Measurements from ENCODE around the gene ASIC1.

ASIC1 gene

DNA sequence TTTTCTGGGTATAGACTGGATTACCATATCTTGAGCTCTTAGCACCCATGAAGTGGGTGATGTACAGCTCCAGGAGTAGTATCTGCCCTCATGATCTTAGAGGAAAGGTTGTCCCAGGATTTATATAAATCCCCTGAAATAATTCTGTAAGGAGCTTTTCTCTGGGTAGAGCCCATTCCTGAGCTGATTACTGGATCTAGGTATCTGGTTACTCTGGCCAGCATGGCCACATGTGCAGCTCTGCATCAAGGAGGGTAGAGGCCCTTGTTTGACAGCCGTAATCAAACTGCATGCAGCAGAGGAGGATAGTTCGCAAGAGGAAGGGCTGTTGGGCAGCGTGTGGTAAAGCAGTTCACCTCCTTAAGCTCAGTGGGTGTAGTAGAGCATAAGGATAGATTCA lies 63.1 kb downstream of the ASIC1 start:
- Histone ChIP-seq H3K4me3 (ENCODE audit: low read depth, low read length, poor library complexity, severe bottlenecking) (no peak overlapping the region), H3K4me1 (ENCODE audit: insufficient read depth, low read length, severe bottlenecking) (no peaks in the 10 kb centered on the region), H2AFZ (ENCODE audit: low read length) (no peak overlapping the region), H3K27ac (ENCODE audit: low read depth, low read length, poor library complexity, severe bottlenecking) (no peak overlapping the region), H3K4me2 (ENCODE audit: low read length) (no peak overlapping the region), H3K79me2 (ENCODE audit: insufficient read depth, low read length) (0 out of 2 replicates have a peak, but pooled peaks cover 5% of the 10 kb centered on the region), H3K9me3 (ENCODE audit: low read length) (no peaks in the 10 kb centered on the region), H3K9me2 (ENCODE audit: low read depth, low read length) (no peaks in the 10 kb centered on the region), H3F3A (ENCODE audit: insufficient read depth, low read length) (no peaks in the 10 kb centered on the region), H3K27me3 (ENCODE audit: insufficient read depth, low read length) (no peaks in the 10 kb centered on the region), H3K9ac (ENCODE audit: low read length) (no peak overlapping the region), H4K20me1 (ENCODE audit: insufficient read depth, low read length) (no peaks in the 10 kb centered on the region), H3K36me3 (ENCODE audit: insufficient read depth, low read length) (peaks cover 58% of the 10 kb centered on the region)
- no peak for TF ChIP-seq EZH2 (IDR thresholded peaks at IDR 0.05; ENCODE audit: borderline replicate concordance, low read length)

DNA sequence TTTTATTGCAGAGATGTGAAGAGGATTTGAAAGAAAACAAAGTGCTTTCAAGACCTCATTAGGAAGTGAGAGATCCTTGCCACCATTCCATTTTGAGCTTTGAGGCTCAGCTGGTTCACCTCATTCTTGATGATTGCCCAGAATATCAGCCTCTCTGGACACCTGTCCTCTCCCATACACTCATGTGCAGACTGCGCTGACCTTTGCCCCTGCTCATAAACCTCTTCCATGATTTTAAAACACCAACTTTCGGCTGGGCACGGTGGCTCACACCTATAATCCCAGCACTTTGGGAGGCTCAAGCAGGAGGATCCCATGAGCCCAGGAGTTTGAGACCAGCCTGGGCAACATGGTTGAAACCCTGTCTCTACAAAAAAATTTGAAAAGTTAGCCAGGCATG lies 63.6 kb downstream of the ASIC1 start:
- Histone ChIP-seq H3K9ac (ENCODE audit: low read length) (no peak overlapping the region), H3K4me1 (ENCODE audit: insufficient read depth, low read length, severe bottlenecking) (no peaks in the 10 kb centered on the region), H3K27me3 (ENCODE audit: insufficient read depth, low read length) (no peaks in the 10 kb centered on the region), H4K20me1 (ENCODE audit: insufficient read depth, low read length) (no peaks in the 10 kb centered on the region), H3K9me2 (ENCODE audit: low read depth, low read length) (no peaks in the 10 kb centered on the region), H3K9me3 (ENCODE audit: low read length) (no peaks in the 10 kb centered on the region), H3K79me2 (ENCODE audit: insufficient read depth, low read length) (0 out of 2 replicates have a peak, but pooled peaks cover 5% of the 10 kb centered on the region), H3K4me2 (ENCODE audit: low read length) (no peak overlapping the region), H3K4me3 (ENCODE audit: low read depth, low read length, poor library complexity, severe bottlenecking) (no peak overlapping the region), H3K36me3 (ENCODE audit: insufficient read depth, low read length) (peaks cover 62% of the 10 kb centered on the region), H3F3A (ENCODE audit: insufficient read depth, low read length) (no peaks in the 10 kb centered on the region), H3K27ac (ENCODE audit: low read depth, low read length, poor library complexity, severe bottlenecking) (no peak overlapping the region), H2AFZ (ENCODE audit: low read length) (no peak overlapping the region)
- no peak for TF ChIP-seq EZH2 (IDR thresholded peaks at IDR 0.05; ENCODE audit: borderline replicate concordance, low read length)
- TF ChIP-seq, protein P1, sequence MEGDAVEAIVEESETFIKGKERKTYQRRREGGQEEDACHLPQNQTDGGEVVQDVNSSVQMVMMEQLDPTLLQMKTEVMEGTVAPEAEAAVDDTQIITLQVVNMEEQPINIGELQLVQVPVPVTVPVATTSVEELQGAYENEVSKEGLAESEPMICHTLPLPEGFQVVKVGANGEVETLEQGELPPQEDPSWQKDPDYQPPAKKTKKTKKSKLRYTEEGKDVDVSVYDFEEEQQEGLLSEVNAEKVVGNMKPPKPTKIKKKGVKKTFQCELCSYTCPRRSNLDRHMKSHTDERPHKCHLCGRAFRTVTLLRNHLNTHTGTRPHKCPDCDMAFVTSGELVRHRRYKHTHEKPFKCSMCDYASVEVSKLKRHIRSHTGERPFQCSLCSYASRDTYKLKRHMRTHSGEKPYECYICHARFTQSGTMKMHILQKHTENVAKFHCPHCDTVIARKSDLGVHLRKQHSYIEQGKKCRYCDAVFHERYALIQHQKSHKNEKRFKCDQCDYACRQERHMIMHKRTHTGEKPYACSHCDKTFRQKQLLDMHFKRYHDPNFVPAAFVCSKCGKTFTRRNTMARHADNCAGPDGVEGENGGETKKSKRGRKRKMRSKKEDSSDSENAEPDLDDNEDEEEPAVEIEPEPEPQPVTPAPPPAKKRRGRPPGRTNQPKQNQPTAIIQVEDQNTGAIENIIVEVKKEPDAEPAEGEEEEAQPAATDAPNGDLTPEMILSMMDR (IDR thresholded peaks at IDR 0.05; ENCODE audit: low read length): no peak

DNA sequence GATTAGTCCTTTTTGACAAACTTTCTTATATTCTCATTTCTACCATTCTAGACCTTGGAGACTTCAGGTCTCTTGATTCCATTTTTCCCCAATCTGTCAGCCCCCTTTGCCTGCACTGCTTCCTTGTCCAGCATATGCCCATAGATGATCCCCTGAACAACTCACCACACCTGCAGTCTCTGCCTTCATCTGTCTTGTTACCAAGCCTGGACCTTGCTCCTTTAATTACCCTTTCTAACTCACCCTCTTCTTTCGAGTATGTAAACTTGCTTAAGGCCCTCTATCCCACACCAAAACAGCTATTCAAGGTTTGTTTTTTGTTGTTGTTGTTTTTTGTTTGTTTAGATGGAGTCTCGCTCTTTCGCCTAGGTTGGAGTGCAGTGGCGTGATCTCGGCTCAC lies 64.2 kb downstream of the ASIC1 start:
- Histone ChIP-seq H2AFZ (ENCODE audit: low read length) (no peak overlapping the region), H3K4me3 (ENCODE audit: low read depth, low read length, poor library complexity, severe bottlenecking) (no peak overlapping the region), H3K9me2 (ENCODE audit: low read depth, low read length) (no peaks in the 10 kb centered on the region), H3K4me1 (ENCODE audit: insufficient read depth, low read length, severe bottlenecking) (no peaks in the 10 kb centered on the region), H3K27me3 (ENCODE audit: insufficient read depth, low read length) (no peaks in the 10 kb centered on the region), H3K9me3 (ENCODE audit: low read length) (no peaks in the 10 kb centered on the region), H3K79me2 (ENCODE audit: insufficient read depth, low read length) (0 out of 2 replicates have a peak, but pooled peaks cover 2% of the 10 kb centered on the region), H3K4me2 (ENCODE audit: low read length) (no peak overlapping the region), H3F3A (ENCODE audit: insufficient read depth, low read length) (no peaks in the 10 kb centered on the region), H3K9ac (ENCODE audit: low read length) (no peak overlapping the region), H3K36me3 (ENCODE audit: insufficient read depth, low read length) (peaks cover 57% of the 10 kb centered on the region), H3K27ac (ENCODE audit: low read depth, low read length, poor library complexity, severe bottlenecking) (no peak overlapping the region), H4K20me1 (ENCODE audit: insufficient read depth, low read length) (no peaks in the 10 kb centered on the region)
- TF ChIP-seq, protein P1 (IDR thresholded peaks at IDR 0.05; ENCODE audit: low read length): no peak
- no peak for TF ChIP-seq EZH2 (IDR thresholded peaks at IDR 0.05; ENCODE audit: borderline replicate concordance, low read length)

DNA sequence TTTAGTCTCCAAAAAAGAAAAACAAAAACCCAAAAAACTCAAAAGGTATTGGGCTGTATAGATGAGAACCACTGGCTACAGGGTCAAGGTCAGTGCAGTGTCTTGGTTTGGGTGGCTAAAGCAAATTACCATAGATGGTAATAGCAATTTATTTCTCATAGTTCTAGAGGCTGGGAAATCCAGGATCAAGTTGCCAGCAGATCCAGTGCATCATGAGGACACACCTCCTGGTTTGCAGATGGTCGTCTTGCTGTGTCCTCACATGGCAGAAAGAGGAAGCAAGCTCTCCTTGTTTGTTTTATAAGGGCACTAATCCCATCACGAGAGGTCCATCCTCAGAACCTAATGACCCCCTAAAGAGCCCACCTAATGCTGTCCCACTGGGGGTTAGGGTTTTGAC lies 65.8 kb downstream of the ASIC1 start:
- Histone ChIP-seq H3F3A (ENCODE audit: insufficient read depth, low read length) (no peaks in the 10 kb centered on the region), H3K9ac (ENCODE audit: low read length) (no peak overlapping the region), H3K9me3 (ENCODE audit: low read length) (no peaks in the 10 kb centered on the region), H2AFZ (ENCODE audit: low read length) (no peak overlapping the region), H4K20me1 (ENCODE audit: insufficient read depth, low read length) (no peaks in the 10 kb centered on the region), H3K27ac (ENCODE audit: low read depth, low read length, poor library complexity, severe bottlenecking) (no peak overlapping the region), H3K36me3 (ENCODE audit: insufficient read depth, low read length) (peaks cover 71% of the 10 kb centered on the region), H3K4me1 (ENCODE audit: insufficient read depth, low read length, severe bottlenecking) (no peaks in the 10 kb centered on the region), H3K4me2 (ENCODE audit: low read length) (no peak overlapping the region), H3K9me2 (ENCODE audit: low read depth, low read length) (no peaks in the 10 kb centered on the region), H3K4me3 (ENCODE audit: low read depth, low read length, poor library complexity, severe bottlenecking) (no peak overlapping the region), H3K27me3 (ENCODE audit: insufficient read depth, low read length) (no peaks in the 10 kb centered on the region), H3K79me2 (ENCODE audit: insufficient read depth, low read length) (no peaks in the 10 kb centered on the region)
- TF ChIP-seq, protein P1 (IDR thresholded peaks at IDR 0.05; ENCODE audit: low read length): no peak
- no peak for TF ChIP-seq EZH2 (IDR thresholded peaks at IDR 0.05; ENCODE audit: borderline replicate concordance, low read length)

All from OCI-LY1 (cell line).